ENCODE results near the gene PLEKHA8.

PLEKHA8 gene

GRCh38 chr7:30175636-30176147, 147.5 kb downstream of the PLEKHA8 start:
- Mint-ChIP-seq H3K4me3 (no peak overlapping the region), H3K4me1 (peaks cover 12% of the 10 kb centered on the region), H3K36me3 (ENCODE audit: low read depth) (no peaks in the 10 kb centered on the region), H3K9me3 (no peaks in the 10 kb centered on the region), H3K27ac (no peak overlapping the region), H3K27me3 (no peaks in the 10 kb centered on the region)
- DNase-seq (no peak), ATAC-seq (no peak)

- no peak overlapping the region for H3K4me3 Mint-ChIP-seq
These were observed 148.4 kb downstream of the PLEKHA8 start for GRCh38 chr7:30176463-30177109.

GRCh38 chr7:30177186-30177585, 149.0 kb downstream of the PLEKHA8 start:
- Mint-ChIP-seq H3K4me3 (no peak overlapping the region), H3K4me1 (peaks cover 12% of the 10 kb centered on the region), H3K36me3 (ENCODE audit: low read depth) (no peaks in the 10 kb centered on the region), H3K27me3 (no peaks in the 10 kb centered on the region), H3K27ac (no peak overlapping the region), H3K9me3 (no peaks in the 10 kb centered on the region)
- no peak for ATAC-seq
- DNase-seq: no peak

More at GRCh38 chr7:30176463-30177109, 148.4 kb downstream of the PLEKHA8 start:
- no peaks in the 10 kb centered on the region for H3K27me3 Mint-ChIP-seq
- H3K4me1 Mint-ChIP-seq: peaks cover 12% of the 10 kb centered on the region
- H3K36me3 Mint-ChIP-seq (ENCODE audit: low read depth): no peaks in the 10 kb centered on the region
- ATAC-seq (no peak), DNase-seq (no peak)
- H3K27ac Mint-ChIP-seq: no peak overlapping the region
- H3K9me3 Mint-ChIP-seq: no peaks in the 10 kb centered on the region

- DNase-seq: no peak
These were observed 149.8 kb downstream of the PLEKHA8 start for GRCh38 chr7:30177965-30178364.

GRCh38 chr7:30178748-30179436, 150.7 kb downstream of the PLEKHA8 start:
- no peak for DNase-seq
- no peak overlapping the region for H3K27ac Mint-ChIP-seq
- no peak for ATAC-seq

More at GRCh38 chr7:30177965-30178364, 149.8 kb downstream of the PLEKHA8 start:
- no peaks in the 10 kb centered on the region for H3K27me3 Mint-ChIP-seq
- no peaks in the 10 kb centered on the region for H3K36me3 Mint-ChIP-seq (ENCODE audit: low read depth)
- H3K9me3 Mint-ChIP-seq: no peaks in the 10 kb centered on the region
- peaks cover 12% of the 10 kb centered on the region for H3K4me1 Mint-ChIP-seq
- H3K4me3 Mint-ChIP-seq: no peak overlapping the region
- H3K27ac Mint-ChIP-seq: no peak overlapping the region
- no peak for ATAC-seq

More at GRCh38 chr7:30178748-30179436, 150.7 kb downstream of the PLEKHA8 start:
- Mint-ChIP-seq H3K4me3 (no peak overlapping the region), H3K36me3 (ENCODE audit: low read depth) (no peaks in the 10 kb centered on the region), H3K9me3 (no peaks in the 10 kb centered on the region), H3K4me1 (peaks cover 12% of the 10 kb centered on the region), H3K27me3 (no peaks in the 10 kb centered on the region)

Measured in activated naive CD8-positive, alpha-beta T cell treated with anti-CD3 and anti-CD28 coated beads, Interleukin-2, amount 50 U/mL, for 24 hours (primary cell).